ENCODE data around the gene HRG.

DNA sequence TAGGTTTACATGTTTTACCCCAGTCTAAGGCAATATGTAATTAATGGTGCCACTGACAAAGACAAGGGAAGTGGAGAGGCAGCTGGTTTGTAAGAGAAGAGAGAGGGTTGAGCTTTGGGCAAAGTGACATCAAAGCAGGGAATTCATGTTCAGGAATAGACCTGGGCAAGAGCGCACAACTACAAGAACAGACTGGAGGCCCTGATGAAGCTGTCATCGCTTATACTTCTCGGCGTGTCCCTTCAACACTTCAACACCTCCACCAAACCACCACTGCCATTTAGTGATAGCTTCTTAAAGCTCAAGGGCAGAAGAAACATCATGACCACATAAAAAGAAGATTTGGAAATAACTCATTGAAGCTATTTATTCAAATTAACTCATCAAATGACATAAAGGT is 31.7 kb downstream of the HRG start:
- TF ChIP-seq, protein P1, sequence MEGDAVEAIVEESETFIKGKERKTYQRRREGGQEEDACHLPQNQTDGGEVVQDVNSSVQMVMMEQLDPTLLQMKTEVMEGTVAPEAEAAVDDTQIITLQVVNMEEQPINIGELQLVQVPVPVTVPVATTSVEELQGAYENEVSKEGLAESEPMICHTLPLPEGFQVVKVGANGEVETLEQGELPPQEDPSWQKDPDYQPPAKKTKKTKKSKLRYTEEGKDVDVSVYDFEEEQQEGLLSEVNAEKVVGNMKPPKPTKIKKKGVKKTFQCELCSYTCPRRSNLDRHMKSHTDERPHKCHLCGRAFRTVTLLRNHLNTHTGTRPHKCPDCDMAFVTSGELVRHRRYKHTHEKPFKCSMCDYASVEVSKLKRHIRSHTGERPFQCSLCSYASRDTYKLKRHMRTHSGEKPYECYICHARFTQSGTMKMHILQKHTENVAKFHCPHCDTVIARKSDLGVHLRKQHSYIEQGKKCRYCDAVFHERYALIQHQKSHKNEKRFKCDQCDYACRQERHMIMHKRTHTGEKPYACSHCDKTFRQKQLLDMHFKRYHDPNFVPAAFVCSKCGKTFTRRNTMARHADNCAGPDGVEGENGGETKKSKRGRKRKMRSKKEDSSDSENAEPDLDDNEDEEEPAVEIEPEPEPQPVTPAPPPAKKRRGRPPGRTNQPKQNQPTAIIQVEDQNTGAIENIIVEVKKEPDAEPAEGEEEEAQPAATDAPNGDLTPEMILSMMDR (conservative IDR thresholded peaks at IDR 0.05; ENCODE audit: low read length), result no peak
- TF ChIP-seq EZH2phosphoT487 (IDR thresholded peaks at IDR 0.05; ENCODE audit: borderline replicate concordance, low read depth, low read length), result no peak

Measured in OCI-LY7 (cell line).